Suprapubic skin (tissue), 4 donors: ENCODE data around the gene FAM170B. TPM values are rescaled to one million over a fixed set of nuclear protein-coding genes. Genes with fewer than 3 reads are reported as not detected.

Source experiments
- DNase-seq, 2 donors: peaks; one replicate each; pipeline ENCODE4 v3.0.0-alpha.2; 2019; ENCODE audit warnings: low spot score in 2 of 2
- H3K27ac ChIP-seq: fragments of 200-600 bp; sonication (generic); one replicate; pipeline ENCODE4 v1.5.1; 2019
- H3K27me3 ChIP-seq: fragments of 200-600 bp; sonication (generic); one replicate; pipeline ENCODE4 v1.5.1; 2019
- H3K36me3 ChIP-seq: fragments of 200-600 bp; sonication (generic); one replicate; pipeline ENCODE4 v1.5.1; 2019
- H3K4me1 ChIP-seq: fragments of 200-600 bp; sonication (generic); one replicate; pipeline ENCODE4 v1.5.1; 2019
- H3K4me3 ChIP-seq: fragments of 200-600 bp; sonication (generic); one replicate; pipeline ENCODE4 v1.5.1; 2019; ENCODE audit warnings: mild to moderate bottlenecking
- H3K9me3 ChIP-seq: fragments of 200-600 bp; sonication (generic); one replicate; pipeline ENCODE4 v1.5.1; 2019
- CTCF ChIP-seq, 2 donors: fragments of 200-600 bp in 1 of 2; fragments of 450-650 bp in 1 of 2; sonication (generic) in 1 of 2; IDR thresholded peaks; one replicate each; pipeline ENCODE4 v1.5.1; 2016 to 2019; ENCODE audit warnings: antibody characterized with exemption in 2 of 2, mild to moderate bottlenecking in 1 of 2, moderate library complexity in 1 of 2
- EP300 ChIP-seq: sonication (generic); formaldehyde crosslinking; IDR thresholded peaks from one replicate; pipeline ENCODE4 v1.6.1; 2017; ENCODE audit warnings: antibody characterized with exemption
- POLR2A ChIP-seq, 2 donors: fragments of 450-650 bp; IDR thresholded peaks; one replicate each; pipeline ENCODE4 v1.6.1; 2017; ENCODE audit warnings: antibody characterized with exemption in 2 of 2, mild to moderate bottlenecking in 2 of 2, moderate library complexity in 2 of 2
- POLR2AphosphoS5 ChIP-seq, 3 donors: sonication (generic); formaldehyde crosslinking; IDR thresholded peaks; one replicate each; pipeline ENCODE4 v1.6.1; 2017; ENCODE audit warnings: antibody characterized with exemption in 3 of 3
- WGBS: methylation state at CpG from one replicate; pipeline ENCODE4 v1.1.5; 2018; 5-methylcytosine and 5-hydroxymethylcytosine counted together
- total RNA-seq, 4 donors: library from RNA; depleted of rRNA; stranded (reverse); fragments of >200 nt; gene quantifications; one replicate each; pipeline ENCODE4 v1.1.0, GENCODE V29; 2016

FAM170B gene
- total RNA-seq, 4 donors from 2014 or later, result not detected

- H3K36me3 ChIP-seq, result no peaks in the 10 kb centered on the region
- H3K9me3 ChIP-seq, result no peaks in the 10 kb centered on the region
- H3K4me1 ChIP-seq, result peaks cover 21% of the 10 kb centered on the region
- H3K4me3 ChIP-seq, result no peak overlapping the region
- peak in 1 of 2 donors; percentile 72 for DNase-seq
- H3K27ac ChIP-seq, result peak overlapping the region; percentile 49
- WGBS, result 57% methylated on average over 9 of the region's 9 CpGs
- no peak for TF ChIP-seq POLR2A (IDR thresholded peaks at IDR 0.05)
- TF ChIP-seq POLR2AphosphoS5 (IDR thresholded peaks at IDR 0.05), result no peak
- no peak for TF ChIP-seq EP300
- TF ChIP-seq CTCF (IDR thresholded peaks at IDR 0.05), result no peak
- no peaks in the 10 kb centered on the region for H3K27me3 ChIP-seq
Observed at GRCh38 chr10:49177391-49178355, 43.9 kb upstream of the FAM170B start.

GRCh38 chr10:49176310-49177268 is 42.8 kb upstream of the FAM170B start:
- DNase-seq, result no peak
- H3K9me3 ChIP-seq, result no peaks in the 10 kb centered on the region
- no peaks in the 10 kb centered on the region for H3K27me3 ChIP-seq
- peak overlapping the region; percentile 38 for H3K27ac ChIP-seq
- TF ChIP-seq POLR2AphosphoS5 (IDR thresholded peaks at IDR 0.05) (no peak), EP300 (no peak), POLR2A (IDR thresholded peaks at IDR 0.05) (no peak), CTCF (IDR thresholded peaks at IDR 0.05) (no peak)
- H3K36me3 ChIP-seq, result no peaks in the 10 kb centered on the region
- no peak overlapping the region for H3K4me3 ChIP-seq
- 87% methylated on average over 15 of the region's 19 CpGs for WGBS
- peaks cover 21% of the 10 kb centered on the region for H3K4me1 ChIP-seq

GRCh38 chr10:49175587-49176309 is 41.9 kb upstream of the FAM170B start:
- no peaks in the 10 kb centered on the region for H3K27me3 ChIP-seq
- TF ChIP-seq EP300 (no peak), CTCF (IDR thresholded peaks at IDR 0.05) (no peak), POLR2A (IDR thresholded peaks at IDR 0.05) (no peak), POLR2AphosphoS5 (IDR thresholded peaks at IDR 0.05) (no peak)
- no peaks in the 10 kb centered on the region for H3K36me3 ChIP-seq
- 84% methylated on average over 3 of the region's 8 CpGs for WGBS
- H3K27ac ChIP-seq, result no peak overlapping the region
- DNase-seq, result peak in 1 of 2 donors; percentile 65
- peaks cover 21% of the 10 kb centered on the region for H3K4me1 ChIP-seq
- H3K9me3 ChIP-seq, result no peaks in the 10 kb centered on the region
- no peak overlapping the region for H3K4me3 ChIP-seq

- TF ChIP-seq POLR2AphosphoS5 (IDR thresholded peaks at IDR 0.05), result no peak
- no peak for TF ChIP-seq CTCF (IDR thresholded peaks at IDR 0.05)
- TF ChIP-seq POLR2A (IDR thresholded peaks at IDR 0.05), result no peak
- no peak for TF ChIP-seq EP300
- peak in 1 of 2 donors; percentile 63 for DNase-seq
- Histone ChIP-seq H3K4me3 (no peak overlapping the region), H3K9me3 (no peaks in the 10 kb centered on the region), H3K36me3 (no peaks in the 10 kb centered on the region), H3K27me3 (no peaks in the 10 kb centered on the region), H3K27ac (no peak overlapping the region), H3K4me1 (peaks cover 21% of the 10 kb centered on the region)
- WGBS, result 82% methylated on average over 10 of the region's 10 CpGs
Observed at GRCh38 chr10:49174926-49175500, 41.2 kb upstream of the FAM170B start.
